PC-3 (cell line): ENCODE data around the gene CORIN. TPM values are rescaled to one million over a fixed set of nuclear protein-coding genes. Genes with fewer than 3 reads are reported as not detected.
A peak's percentile ranks its signal among the peaks of the same experiment; 100 is the strongest.

Experiments
- ATAC-seq: fragments of 200-7000 bp; cut with Tn5 transposase; 2 replicates; pipeline ENCODE4 v1.9.1; 2020; ENCODE audit warnings: mild to moderate bottlenecking, moderate library complexity
- Bru-seq: library from RNA; stranded (reverse); fragments of 400-500 nt; gene quantifications from one replicate; lab custom pipeline; 2021; lab: Mats Ljungman, UMichigan
- BruChase-seq, 2 experiments: library from RNA; stranded (reverse); fragments of 400-500 nt; gene quantifications; one replicate each; lab custom pipeline; 2021; lab: Mats Ljungman, UMichigan
- BruUV-seq: library from RNA; stranded (reverse); fragments of 400-500 nt; replicated peaks from 2 replicates; lab custom pipeline; 2021; lab: Mats Ljungman, UMichigan
- CTCF ChIA-PET: fragments of 300-600 bp; sonication (Branson Sonifier 250); formaldehyde crosslinking; loops from one replicate; lab custom pipeline; 2022; ENCODE audit warnings: antibody characterized with exemption; lab: Charles Lee
- POLR2A ChIA-PET: fragments of 300-600 bp; sonication (Branson Sonifier 250); formaldehyde crosslinking; loops from one replicate; lab custom pipeline; 2022; ENCODE audit warnings: antibody characterized with exemption; ENCODE audit not compliant: unreplicated experiment; lab: Charles Lee
- DNase-seq: peaks from one replicate; pipeline ENCODE4 v3.0.0-alpha.2; 2015
- H2AFZ ChIP-seq: fragments of 300-600 bp; sonication (generic); 2 replicates; pipeline ENCODE4 v1.6.0; 2016; ENCODE audit warnings: antibody characterized with exemption, low read length
- H3F3A ChIP-seq: fragments of 300-600 bp; sonication (generic); one replicate; pipeline ENCODE4 v1.6.0; 2017; ENCODE audit warnings: antibody characterized with exemption, low read length, control low read depth, mild to moderate bottlenecking; ENCODE audit not compliant: unreplicated experiment
- H3K27ac ChIP-seq: fragments of 300-600 bp; sonication (generic); 2 replicates; pipeline ENCODE4 v1.5.1; 2016; ENCODE audit warnings: mild to moderate bottlenecking, low read length
- H3K27me3 ChIP-seq: fragments of 300-600 bp; sonication (generic); 2 replicates; pipeline ENCODE4 v1.6.1; 2016; ENCODE audit warnings: low read length, mixed read lengths
- H3K36me3 ChIP-seq: fragments of 300-600 bp; sonication (generic); 2 replicates; pipeline ENCODE4 v1.6.1; 2016; ENCODE audit warnings: low read depth, mixed run types, low read length, mixed read lengths
- H3K4me1 ChIP-seq: fragments of 300-600 bp; sonication (generic); 2 replicates; pipeline ENCODE4 v1.5.1; 2016; ENCODE audit warnings: low read length; ENCODE audit not compliant: insufficient read depth
- H3K4me2 ChIP-seq: fragments of 300-600 bp; sonication (generic); 2 replicates; pipeline ENCODE4 v1.6.0; 2016; ENCODE audit warnings: low read length
- H3K4me3 ChIP-seq: fragments of 300-600 bp; sonication (generic); 2 replicates; pipeline ENCODE4 v1.5.1; 2016; ENCODE audit warnings: mild to moderate bottlenecking, low read length, mixed read lengths
- H3K79me2 ChIP-seq: fragments of 300-600 bp; sonication (generic); 2 replicates; pipeline ENCODE4 v1.6.1; 2017; ENCODE audit warnings: low read length, mixed read lengths
- H3K9ac ChIP-seq: fragments of 300-600 bp; sonication (generic); 2 replicates; pipeline ENCODE4 v1.6.0; 2016; ENCODE audit warnings: mild to moderate bottlenecking, low read length
- H3K9me2 ChIP-seq: fragments of 300-600 bp; sonication (generic); replicated peaks from 2 replicates; pipeline ENCODE4 v1.6.1; 2016; ENCODE audit warnings: mixed run types, low read length, mixed read lengths
- H3K9me3 ChIP-seq: fragments of 300-600 bp; sonication (generic); 2 replicates; pipeline ENCODE4 v1.6.1; 2016; ENCODE audit warnings: low read length, mixed read lengths
- H4K20me1 ChIP-seq: fragments of 300-600 bp; sonication (generic); 2 replicates; pipeline ENCODE4 v1.6.1; 2016; ENCODE audit warnings: low read length, mixed read lengths
- CTCF ChIP-seq: fragments of 300-600 bp; sonication (generic); conservative IDR thresholded peaks from 2 replicates; pipeline ENCODE4 v1.5.1; 2017; ENCODE audit warnings: antibody characterized with exemption, low read depth, mild to moderate bottlenecking, low read length
- EZH2 ChIP-seq: fragments of 300-600 bp; sonication (generic); IDR thresholded peaks from one replicate; pipeline ENCODE4 v1.6.1; 2017; ENCODE audit warnings: antibody characterized with exemption, mild to moderate bottlenecking, low read length; ENCODE audit not compliant: unreplicated experiment
- EZH2phosphoT487 ChIP-seq: fragments of 300-600 bp; sonication (generic); IDR thresholded peaks from 2 replicates; pipeline ENCODE4 v1.6.1; 2018; ENCODE audit warnings: mild to moderate bottlenecking, antibody characterized with exemption, low read length, borderline replicate concordance
- intact Hi-C: fragments of 100-400 bp; cut with micrococcal nuclease; formaldehyde crosslinking; loops from 2 replicates; pipeline ENCODE4 v1.9.0; 2023
- long read RNA-seq: library from polyadenylated mRNA; unstranded; transcript quantifications from one replicate; pipeline ENCODE4 v2.0.0, GENCODE V29; 2021; ENCODE audit not compliant: unreplicated experiment
- total RNA-seq: library from RNA; depleted of rRNA; stranded (reverse); fragments of >200 nt; gene quantifications from 2 replicates; pipeline ENCODE4 v1.2.3, GENCODE V29; 2014; rRNA removed

The CORIN gene
- not detected in 2 replicates for total RNA-seq
- Bru-seq, nascent RNA: percentile 24 among the genes with signal in this experiment
- percentile 46 among the genes with signal in this experiment for BruChase-seq, experiment 1, labeled RNA remaining after a 6-hour chase
- BruChase-seq, experiment 2, labeled RNA remaining after a 2-hour chase: percentile 45 among the genes with signal in this experiment
- long read RNA-seq: 0 reads

GRCh38 chr4:47837908-47838294 lies at the start of gene CORIN:
Gene CORIN, minus strand, starts transcription at chr4:47838067. Its CDS starts 118 bp downstream, at chr4:47837949.
- no peaks in the 10 kb centered on the region for H3K79me2 ChIP-seq
- ChIA-PET POLR2A (interaction anchor here (0.5 kb wide), 1 partner anchor 27 kb away, joined by 3 read pairs; no protein-coding TSS in a partner anchor), CTCF (interaction anchor here (0.5 kb wide), 1 partner anchor 135 kb away, joined by 3 read pairs; no protein-coding TSS in a partner anchor)
- no peak within 1 kb of the TSS for H3K27ac ChIP-seq
- H3K9ac ChIP-seq: 0 out of 2 replicates have a peak within 1 kb of the TSS, but pooled peaks have one; percentile 13
- BruUV-seq: TSS peak; percentile 18
- no peak for DNase-seq
- no peak; the same call in 1 of the 2 replicates for ATAC-seq
- no peaks in the 10 kb centered on the region for H3K9me2 ChIP-seq
- H3K36me3 ChIP-seq: no peaks in the 10 kb centered on the region; the same call in 1 of the 2 replicates
- 0 out of 2 replicates have a peak, but pooled peaks cover 5% of the 10 kb centered on the region for H3K4me1 ChIP-seq
- H3K4me2 ChIP-seq: peak within 1 kb of the TSS; percentile 99
- TF ChIP-seq EZH2phosphoT487 (no peak), EZH2 (no peak), CTCF (no peak)
- H3K4me3 ChIP-seq: peak within 1 kb of the TSS; percentile 87
- no peaks in the 10 kb centered on the region for H4K20me1 ChIP-seq
- peak within 1 kb of the TSS; percentile 97 for H2AFZ ChIP-seq
- no peaks in the 10 kb centered on the region for H3F3A ChIP-seq
- no peaks in the 10 kb centered on the region for H3K9me3 ChIP-seq
- no peaks in the 10 kb centered on the region for H3K27me3 ChIP-seq
- intact Hi-C loops: loop anchor here (5.0 kb wide), 2 partner anchors 151 to 249 kb away; no protein-coding TSS in a partner anchor

- DNase-seq: no peak
- intact Hi-C loops: no loop called here
- no peak overlapping the region for H3K4me3 ChIP-seq
- POLR2A ChIA-PET: no interaction called here
- no peak overlapping the region for H3K4me2 ChIP-seq
- no peaks in the 10 kb centered on the region for H3K9me3 ChIP-seq
- H3K36me3 ChIP-seq: peaks cover 54% of the 10 kb centered on the region
- no peak overlapping the region for H3K9ac ChIP-seq
- H3F3A ChIP-seq: no peaks in the 10 kb centered on the region
- CTCF ChIA-PET: no interaction called here
- no peak for ATAC-seq
- H3K27me3 ChIP-seq: no peaks in the 10 kb centered on the region
- no peaks in the 10 kb centered on the region for H3K4me1 ChIP-seq
- no peaks in the 10 kb centered on the region for H3K79me2 ChIP-seq
- H2AFZ ChIP-seq: no peak overlapping the region
- no peaks in the 10 kb centered on the region for H4K20me1 ChIP-seq
- TF ChIP-seq EZH2phosphoT487: no peak
- no peak for TF ChIP-seq CTCF
- TF ChIP-seq EZH2: no peak
- no peak overlapping the region for H3K27ac ChIP-seq
- BruUV-seq: no TSS peak
- H3K9me2 ChIP-seq: no peaks in the 10 kb centered on the region
These were observed 44.4 kb upstream of the CORIN start for GRCh38 chr4:47882228-47882627.

- Histone ChIP-seq H3K9me3 (no peaks in the 10 kb centered on the region), H3K36me3 (peaks cover 70% of the 10 kb centered on the region), H3F3A (no peaks in the 10 kb centered on the region), H3K4me1 (no peaks in the 10 kb centered on the region), H2AFZ (no peak overlapping the region), H3K27ac (no peak overlapping the region), H3K27me3 (no peaks in the 10 kb centered on the region), H3K9me2 (no peaks in the 10 kb centered on the region), H4K20me1 (no peaks in the 10 kb centered on the region), H3K4me3 (no peak overlapping the region), H3K4me2 (no peak overlapping the region), H3K9ac (no peak overlapping the region), H3K79me2 (no peaks in the 10 kb centered on the region)
- ATAC-seq (no peak), DNase-seq (no peak)
- TF ChIP-seq CTCF (no peak), EZH2 (no peak), EZH2phosphoT487 (no peak)
- BruUV-seq: no TSS peak
- intact Hi-C loops: no loop called here
- ChIA-PET POLR2A (no interaction called here), CTCF (no interaction called here)
These were observed 41.6 kb upstream of the CORIN start for GRCh38 chr4:47879458-47879857.
